GM12865 (cell line): ENCODE results near the gene ATP1A4.

Experiments used
- DNase-seq: peaks from one replicate; pipeline ENCODE4 v3.0.0; 2010; ENCODE audit warnings: low read depth
- H3K4me3 ChIP-seq: 2 replicates; pipeline ENCODE4 v1.5.1; 2011; ENCODE audit warnings: mild to moderate bottlenecking, low read depth, low read length, control low read depth
- CTCF ChIP-seq: IDR thresholded peaks from 2 replicates; pipeline ENCODE4 v1.5.1; 2011; ENCODE audit warnings: low read length, control low read depth, low read depth, inconsistent platforms; ENCODE audit not compliant: insufficient read depth; ENCODE audit errors: missing control alignments

Gene ATP1A4

GRCh38 chr1:160116283-160117147, 34.9 kb upstream of the ATP1A4 start:
- no peak for DNase-seq
- H3K4me3 ChIP-seq: no peak overlapping the region
- TF ChIP-seq CTCF: no peak

GRCh38 chr1:160117300-160117699, 34.1 kb upstream of the ATP1A4 start:
- no peak for TF ChIP-seq CTCF
- H3K4me3 ChIP-seq: no peak overlapping the region
- no peak for DNase-seq

GRCh38 chr1:160117709-160118183, 33.7 kb upstream of the ATP1A4 start:
- TF ChIP-seq CTCF: no peak
- no peak for DNase-seq
- H3K4me3 ChIP-seq: no peak overlapping the region

- no peak overlapping the region for H3K4me3 ChIP-seq
- no peak for DNase-seq
- no peak for TF ChIP-seq CTCF
Observed at GRCh38 chr1:160118928-160119327, 32.5 kb upstream of the ATP1A4 start.

GRCh38 chr1:160120797-160121196, 30.6 kb upstream of the ATP1A4 start:
- H3K4me3 ChIP-seq: no peak overlapping the region
- no peak for DNase-seq
- no peak for TF ChIP-seq CTCF

- no peak overlapping the region for H3K4me3 ChIP-seq
- TF ChIP-seq CTCF: no peak
- DNase-seq: no peak
Observed at GRCh38 chr1:160121388-160121787, 30.0 kb upstream of the ATP1A4 start.

- H3K4me3 ChIP-seq: no peak overlapping the region
- no peak for DNase-seq
- TF ChIP-seq CTCF: no peak
Observed at GRCh38 chr1:160122978-160123495, 28.4 kb upstream of the ATP1A4 start.
